GM19467 (cell line): Measurements from ENCODE around the gene TXN2.

Experiments used
- ATAC-seq: cut with Tn5 transposase; IDR thresholded peaks from one replicate; pipeline ENCODE4 v1.9.1; 2021; ENCODE audit warnings: mild to moderate bottlenecking, moderate library complexity; ENCODE audit not compliant: unreplicated experiment

Gene TXN2

DNA sequence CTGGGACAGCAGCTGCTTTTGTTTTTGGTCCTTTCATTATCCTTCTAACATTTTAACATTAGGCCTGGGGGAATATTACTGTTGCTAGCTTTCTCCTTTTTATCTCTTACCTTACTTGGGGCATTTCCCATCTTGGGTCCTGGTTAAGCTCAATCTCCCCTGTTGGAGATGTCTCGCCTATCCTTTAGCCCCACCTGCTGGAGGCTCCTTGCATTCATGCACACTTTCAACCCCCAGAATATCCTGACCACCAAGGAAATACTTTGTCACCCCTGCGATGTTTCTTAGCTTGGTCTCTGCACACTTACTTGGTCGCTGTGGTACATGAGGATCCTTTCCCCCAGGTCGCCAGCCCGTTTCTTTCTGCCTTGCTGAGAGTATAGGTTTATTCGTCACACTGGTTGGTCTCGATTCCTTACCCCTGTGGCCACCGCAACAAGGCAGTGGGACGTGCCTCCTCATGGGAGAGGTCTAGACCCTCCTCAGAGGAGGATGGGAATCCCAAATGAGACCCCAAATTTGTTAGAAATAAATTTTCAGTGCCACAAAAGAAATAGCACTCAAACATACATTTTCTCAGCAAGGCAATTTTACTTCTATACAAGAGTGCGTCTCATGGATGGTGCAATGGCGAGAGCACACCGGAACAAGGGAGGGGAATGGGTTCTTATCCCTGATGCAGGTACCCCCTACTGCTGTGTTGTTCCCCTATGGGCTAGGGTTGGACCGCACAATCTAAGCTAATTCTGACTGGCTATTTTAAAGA is 5.4 kb upstream of the TXN2 start:
- no peak for ATAC-seq

- peak; percentile 41 for ATAC-seq
Observed at GRCh38 chr22:36480941-36481392, 473 bp downstream of the TXN2 start.

GRCh38 chr22:36478966-36479365 is 2.5 kb downstream of the TXN2 start:
- ATAC-seq, result no peak

DNA sequence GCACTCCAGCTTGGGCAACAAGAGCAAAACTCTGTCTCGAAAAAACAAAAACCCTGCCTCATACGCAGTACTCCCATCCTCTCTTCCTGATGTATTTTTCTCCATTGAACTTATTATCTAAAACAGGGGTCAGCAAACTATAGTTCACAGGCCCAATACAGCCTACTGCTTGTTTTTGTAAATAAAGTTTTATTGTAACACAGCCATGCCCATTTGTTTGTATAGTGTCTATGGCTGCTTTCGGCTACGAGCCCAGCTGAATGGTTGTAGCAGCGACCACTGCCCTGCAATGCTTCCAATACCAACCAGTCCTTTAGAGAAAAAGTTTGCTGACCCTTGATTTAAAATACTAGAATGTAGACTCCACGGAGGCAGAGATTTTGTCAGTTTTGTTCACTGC is 6.1 kb downstream of the TXN2 start:
- no peak for ATAC-seq

DNA sequence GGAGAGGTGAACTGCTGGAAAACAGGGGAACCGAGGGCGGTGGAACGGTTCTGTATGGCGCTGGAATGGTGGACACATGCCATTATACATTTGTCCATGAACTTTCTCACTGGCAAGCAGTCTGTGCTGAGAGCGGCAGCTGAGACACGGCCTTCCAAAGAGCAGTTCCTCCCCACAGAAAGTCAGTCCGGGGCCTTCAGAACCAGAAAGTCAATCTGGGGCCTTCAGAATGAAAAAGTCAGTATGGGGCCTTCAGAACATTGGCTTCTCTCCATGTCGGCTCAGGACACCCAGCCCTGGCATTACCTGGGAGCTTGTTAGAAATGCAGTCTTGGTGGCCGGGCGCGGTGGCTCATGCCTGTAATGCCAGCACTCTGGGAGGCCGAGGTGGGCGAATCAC is 8.8 kb downstream of the TXN2 start:
- no peak for ATAC-seq

DNA sequence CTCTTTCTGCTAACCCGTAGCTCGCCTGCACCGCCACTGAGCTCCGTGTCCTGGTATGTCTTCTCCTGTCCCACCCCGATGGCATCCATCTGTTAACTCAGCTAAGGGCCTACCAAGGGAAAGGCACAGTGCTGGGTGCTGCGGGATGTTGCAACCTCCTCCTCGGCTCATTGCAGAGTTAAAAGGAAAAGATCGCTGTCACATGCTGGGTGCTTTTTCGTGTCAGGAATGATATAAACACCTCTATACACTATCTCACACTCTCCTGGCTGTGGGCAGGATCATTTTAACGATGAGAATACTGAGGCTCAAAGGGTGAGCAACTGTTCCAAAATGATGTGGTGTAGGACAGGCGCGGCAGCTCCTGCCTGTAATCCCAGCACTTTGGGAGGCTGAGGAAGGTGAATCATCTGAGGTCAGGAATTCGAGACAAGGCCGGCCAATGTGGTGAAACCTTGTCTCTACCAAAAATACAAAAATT is 10.1 kb downstream of the TXN2 start:
- ATAC-seq, result no peak

GRCh38 chr22:36470994-36471331 is 10.5 kb downstream of the TXN2 start:
- ATAC-seq, result no peak

DNA sequence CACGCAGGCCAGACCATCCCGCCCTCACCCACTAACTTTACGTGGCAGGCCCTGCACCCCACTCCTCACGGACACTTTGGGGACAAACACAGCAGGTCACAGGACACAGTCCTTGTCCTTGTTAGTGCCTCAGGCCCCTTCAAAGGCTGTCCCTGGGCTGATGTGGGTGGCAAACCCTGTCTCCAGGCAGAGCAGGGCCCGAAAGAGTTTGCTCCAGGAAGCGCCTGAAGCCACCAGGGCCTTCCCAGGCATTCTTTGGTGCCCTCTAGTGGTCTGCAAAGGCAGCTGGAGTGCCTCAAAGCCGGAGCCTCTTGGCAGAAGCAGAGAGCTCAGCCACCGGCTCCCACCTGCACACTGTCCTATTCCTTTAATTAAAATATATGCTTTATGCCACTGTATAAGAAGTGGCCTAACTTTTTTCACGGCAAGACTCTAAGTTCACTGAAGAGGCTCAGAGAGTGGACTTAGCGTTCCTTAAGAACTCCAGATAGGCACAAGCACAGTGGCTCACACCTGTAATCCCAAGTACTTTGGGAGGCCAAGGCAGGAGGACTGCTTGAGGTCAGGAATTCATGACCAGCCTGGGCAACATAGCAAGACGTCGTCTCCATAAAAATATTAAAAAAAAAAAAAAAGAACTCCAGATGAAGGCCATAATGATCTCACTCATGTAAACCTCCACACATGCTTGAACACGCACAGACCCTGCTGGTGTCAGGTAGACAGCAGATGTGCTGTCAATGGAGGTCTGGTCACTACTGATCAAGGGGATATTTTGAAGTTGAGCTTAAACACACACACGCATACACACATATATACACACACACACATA is 11.1 kb downstream of the TXN2 start:
- ATAC-seq, result no peak

GRCh38 chr22:36469094-36469710 is 12.2 kb downstream of the TXN2 start:
- ATAC-seq, result no peak

DNA sequence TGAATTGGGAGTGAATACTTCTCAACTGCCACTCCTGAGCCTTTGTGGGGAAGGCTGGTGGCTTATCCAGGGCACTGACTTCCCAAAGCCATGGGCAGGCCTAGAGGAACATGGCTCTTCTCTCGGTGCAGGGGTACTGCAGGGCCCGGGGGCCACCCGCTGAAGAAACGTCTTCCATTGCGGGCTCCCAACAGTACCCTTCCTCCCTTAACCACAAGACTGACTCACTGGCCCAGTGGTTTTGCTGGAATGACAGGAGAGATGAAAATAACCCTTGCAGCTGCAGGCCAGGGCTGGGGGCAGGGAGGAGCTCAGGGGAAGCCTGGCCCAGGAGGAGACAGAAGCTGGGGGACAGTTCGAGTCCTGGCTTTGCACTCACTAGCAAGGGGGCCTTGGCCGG is 13.5 kb downstream of the TXN2 start:
- ATAC-seq, result no peak

DNA sequence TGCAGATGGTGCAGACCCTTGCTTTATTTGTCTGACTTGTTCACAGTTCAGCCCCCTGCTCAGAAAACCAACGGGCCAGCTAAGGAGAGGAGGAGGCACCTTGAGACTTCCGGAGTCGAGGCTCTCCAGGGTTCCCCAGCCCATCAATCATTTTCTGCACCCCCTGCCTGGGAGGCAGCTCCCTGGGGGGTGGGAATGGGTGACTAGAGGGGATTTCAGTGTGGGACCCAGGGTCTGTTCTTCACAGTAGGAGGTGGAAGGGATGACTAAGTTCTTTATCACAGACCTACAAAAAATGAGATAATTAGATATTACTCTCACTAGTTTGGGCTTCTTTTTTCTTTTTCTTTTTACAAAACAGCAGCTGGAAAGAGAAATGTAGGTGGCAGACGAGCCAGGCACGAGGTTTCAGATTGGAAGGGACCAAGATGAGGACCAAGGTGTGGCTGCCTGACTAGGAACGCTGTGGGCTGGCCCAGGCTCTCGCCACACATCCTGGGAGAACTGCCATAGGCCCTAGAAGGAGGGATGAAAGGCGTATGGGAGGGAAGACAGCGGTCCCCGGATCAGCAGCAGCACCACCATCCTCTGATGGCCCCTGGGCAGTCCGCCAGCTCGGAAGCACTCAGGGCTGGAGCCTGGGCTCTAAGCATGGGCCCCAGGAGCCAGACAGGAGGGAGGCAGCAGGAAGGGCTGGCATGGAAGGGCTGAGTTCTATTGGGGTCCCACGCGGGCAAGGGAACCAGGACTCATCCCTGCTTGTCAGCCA is 14.2 kb downstream of the TXN2 start:
- no peak for ATAC-seq

- no peak for ATAC-seq
Observed at GRCh38 chr22:36466258-36466657, 15.2 kb downstream of the TXN2 start.

DNA sequence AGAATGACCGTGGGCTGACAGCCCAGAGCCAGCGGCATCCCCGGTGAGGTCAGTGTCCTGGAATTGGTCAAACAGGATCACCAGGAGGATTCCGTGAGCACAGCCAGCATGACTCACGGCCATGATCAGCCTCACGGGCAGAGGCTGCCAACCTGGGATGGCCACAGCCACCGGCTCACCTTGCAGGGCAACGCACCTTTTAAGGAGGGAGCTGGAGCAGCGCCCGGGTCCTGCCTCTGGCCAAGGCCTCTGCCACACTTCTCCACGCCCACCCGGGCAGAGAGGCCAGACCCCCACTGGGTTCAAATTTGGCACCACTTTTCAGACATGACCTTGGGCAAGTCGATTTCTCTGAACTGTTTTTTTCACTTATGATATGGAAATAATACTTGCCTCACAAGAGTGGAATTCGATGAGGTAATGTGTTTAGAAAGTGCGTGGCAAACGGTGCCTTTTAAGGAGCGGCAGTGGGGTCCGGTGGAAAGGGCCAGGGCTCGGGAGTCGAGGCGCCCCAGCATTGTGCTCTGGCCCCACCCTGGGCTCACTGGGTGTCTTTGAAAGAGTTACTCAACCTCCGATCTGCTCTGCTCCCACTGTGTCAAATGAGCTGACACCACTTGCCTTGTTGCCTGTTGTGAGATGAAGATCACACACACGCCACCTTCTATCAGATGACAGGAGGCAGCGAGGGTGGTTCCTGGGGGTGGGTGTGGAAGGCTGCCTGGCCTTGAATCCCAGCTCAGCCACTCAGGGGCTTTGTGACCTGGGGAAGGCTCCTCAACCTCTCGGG is 16.0 kb downstream of the TXN2 start:
- ATAC-seq, result no peak

GRCh38 chr22:36464715-36465231 is 16.7 kb downstream of the TXN2 start:
- ATAC-seq, result no peak

DNA sequence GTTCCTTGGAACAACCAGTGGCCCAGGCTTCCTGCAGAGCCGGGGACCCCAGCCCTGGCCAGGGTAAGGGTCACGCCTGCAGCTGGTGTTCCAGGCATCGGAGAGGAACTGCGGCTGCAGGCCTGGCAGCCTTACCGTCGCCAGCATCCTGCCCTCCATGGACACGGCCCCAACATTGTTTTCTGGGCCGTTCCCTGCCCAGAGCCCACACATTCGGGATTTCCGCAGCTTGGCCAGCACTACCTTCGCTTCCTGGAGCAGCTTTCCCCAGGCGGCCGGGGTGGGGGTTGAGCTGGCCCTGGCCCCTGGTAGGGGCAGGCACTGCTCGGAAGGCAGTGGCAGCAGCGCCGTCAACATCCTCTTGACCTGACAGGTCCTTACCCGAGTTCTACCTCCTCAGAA is 17.7 kb downstream of the TXN2 start:
- no peak for ATAC-seq

GRCh38 chr22:36461665-36462649 is 19.5 kb downstream of the TXN2 start:
- ATAC-seq, result no peak

GRCh38 chr22:36460202-36460601 is 21.2 kb downstream of the TXN2 start:
- ATAC-seq, result no peak

DNA sequence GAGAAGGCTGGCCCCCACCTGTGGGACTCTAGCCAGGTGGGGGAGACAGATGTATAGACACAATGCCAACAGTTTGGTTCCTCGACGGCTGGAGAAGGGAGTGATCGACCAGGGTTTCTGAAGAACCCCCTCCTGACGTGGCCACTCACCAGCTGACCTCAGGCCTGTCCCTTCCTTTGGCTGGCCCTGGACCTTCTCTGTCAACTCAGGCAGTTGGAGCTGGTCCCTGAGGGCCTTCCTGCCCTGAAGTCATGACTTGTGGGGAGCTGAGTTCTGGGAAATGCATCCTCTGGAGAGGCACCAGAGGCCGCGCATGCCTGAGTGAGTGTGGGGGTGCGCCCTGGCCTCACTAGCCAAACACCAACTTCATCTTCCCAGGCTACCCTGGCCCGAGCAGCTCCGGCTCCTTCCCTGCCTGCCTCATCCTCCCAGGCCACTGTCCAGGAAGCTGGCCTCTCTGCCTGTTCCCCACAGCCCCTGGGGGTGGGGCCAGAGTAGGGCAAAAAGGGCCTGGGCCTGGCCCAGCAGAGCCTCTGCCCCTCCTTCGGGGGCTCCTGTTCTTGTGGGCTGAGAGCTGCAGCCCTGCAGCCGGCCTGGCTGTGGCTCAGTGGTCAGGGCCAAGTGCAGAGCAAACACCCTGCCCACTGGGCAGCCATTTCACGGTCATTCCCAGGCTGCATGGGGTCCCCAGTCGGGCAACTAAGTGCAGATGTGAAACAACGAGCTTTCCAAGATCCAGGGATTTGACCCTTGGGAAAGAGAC is 23.6 kb downstream of the TXN2 start:
- no peak for ATAC-seq
